ENCODE results near the gene IRF2BP2.

- TF ChIP-seq, protein P1, sequence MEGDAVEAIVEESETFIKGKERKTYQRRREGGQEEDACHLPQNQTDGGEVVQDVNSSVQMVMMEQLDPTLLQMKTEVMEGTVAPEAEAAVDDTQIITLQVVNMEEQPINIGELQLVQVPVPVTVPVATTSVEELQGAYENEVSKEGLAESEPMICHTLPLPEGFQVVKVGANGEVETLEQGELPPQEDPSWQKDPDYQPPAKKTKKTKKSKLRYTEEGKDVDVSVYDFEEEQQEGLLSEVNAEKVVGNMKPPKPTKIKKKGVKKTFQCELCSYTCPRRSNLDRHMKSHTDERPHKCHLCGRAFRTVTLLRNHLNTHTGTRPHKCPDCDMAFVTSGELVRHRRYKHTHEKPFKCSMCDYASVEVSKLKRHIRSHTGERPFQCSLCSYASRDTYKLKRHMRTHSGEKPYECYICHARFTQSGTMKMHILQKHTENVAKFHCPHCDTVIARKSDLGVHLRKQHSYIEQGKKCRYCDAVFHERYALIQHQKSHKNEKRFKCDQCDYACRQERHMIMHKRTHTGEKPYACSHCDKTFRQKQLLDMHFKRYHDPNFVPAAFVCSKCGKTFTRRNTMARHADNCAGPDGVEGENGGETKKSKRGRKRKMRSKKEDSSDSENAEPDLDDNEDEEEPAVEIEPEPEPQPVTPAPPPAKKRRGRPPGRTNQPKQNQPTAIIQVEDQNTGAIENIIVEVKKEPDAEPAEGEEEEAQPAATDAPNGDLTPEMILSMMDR (IDR thresholded peaks at IDR 0.05), result no peak
- TF ChIP-seq EZH2 (IDR thresholded peaks at IDR 0.05; ENCODE audit: borderline replicate concordance, insufficient read depth, low read depth, low read length, poor library complexity, severe bottlenecking), result no peak
Observed at GRCh38 chr1:234626391-234626790, 16.4 kb upstream of the IRF2BP2 start.
